Measurements from ENCODE around the gene PSMA6. TPM values are rescaled to one million over a fixed set of nuclear protein-coding genes. Genes with fewer than 3 reads are reported as not detected.

The PSMA6 gene
- total RNA-seq, 1 experiment from 2014 or later = 297 TPM

DNA sequence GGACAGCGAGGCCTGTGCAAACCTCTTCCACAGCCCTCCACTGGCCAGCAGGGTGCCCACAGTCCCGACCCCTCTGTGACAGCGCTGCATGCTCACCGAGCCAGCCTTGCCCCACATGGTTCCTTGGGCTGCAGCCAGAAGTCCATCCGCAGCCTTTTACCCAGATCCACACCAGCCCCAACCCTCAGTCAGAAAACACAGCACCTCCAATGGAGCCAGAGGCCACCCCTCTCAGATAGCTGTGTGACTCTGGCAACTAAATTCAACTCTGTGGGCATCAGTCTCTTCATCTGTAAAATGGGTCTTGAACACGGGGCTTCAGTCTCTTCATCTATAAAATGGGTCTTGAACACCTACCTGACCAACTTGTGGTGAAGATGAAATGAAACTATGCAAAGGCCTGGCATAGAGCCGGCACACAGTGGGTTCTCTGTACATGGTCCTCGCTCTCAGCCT is 74.4 kb downstream of the PSMA6 start:
- peaks cover 41% of the 10 kb centered on the region for H3K4me1 Mint-ChIP-seq (ENCODE audit: low read depth, unreplicated experiment)

DNA sequence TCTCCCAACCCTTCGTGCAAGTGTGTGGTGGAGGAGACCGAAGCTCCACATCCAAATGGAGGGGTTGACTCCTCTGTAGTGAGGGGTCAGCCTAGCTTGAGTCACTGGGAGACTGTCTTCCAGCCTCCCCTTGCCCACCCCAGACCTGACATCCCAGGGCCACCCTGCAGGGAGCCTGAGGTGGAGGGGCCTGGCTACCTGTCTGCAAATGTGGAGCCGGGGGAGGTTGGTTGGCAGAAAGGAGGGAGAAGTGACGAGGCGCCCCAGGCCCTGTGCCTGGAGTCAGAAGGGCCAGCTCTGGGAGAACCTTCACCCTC is 74.8 kb downstream of the PSMA6 start:
- no peak for DNase-seq
- CTCF ChIA-PET = interaction anchor here (0.6 kb wide), 1 partner anchor 33 kb away, joined by 6 read pairs; no protein-coding TSS in a partner anchor
- intact Hi-C loops (cut with micrococcal nuclease; ENCODE audit: unreplicated experiment) = loop anchor here (5.0 kb wide), 1 partner anchor 35 kb away; no protein-coding TSS in a partner anchor
- Mint-ChIP-seq H3K36me3 (ENCODE audit: insufficient read depth, unreplicated experiment) (no peaks in the 10 kb centered on the region), H3K4me3 (ENCODE audit: low read depth, unreplicated experiment) (no peak overlapping the region), H3K27me3 (ENCODE audit: unreplicated experiment) (no peaks in the 10 kb centered on the region), H3K27ac (ENCODE audit: unreplicated experiment) (no peak overlapping the region), H3K4me1 (ENCODE audit: low read depth, unreplicated experiment) (peaks cover 41% of the 10 kb centered on the region), H3K9me3 (ENCODE audit: low read depth, unreplicated experiment) (peaks cover 3% of the 10 kb centered on the region)
- TF ChIP-seq, protein P1, sequence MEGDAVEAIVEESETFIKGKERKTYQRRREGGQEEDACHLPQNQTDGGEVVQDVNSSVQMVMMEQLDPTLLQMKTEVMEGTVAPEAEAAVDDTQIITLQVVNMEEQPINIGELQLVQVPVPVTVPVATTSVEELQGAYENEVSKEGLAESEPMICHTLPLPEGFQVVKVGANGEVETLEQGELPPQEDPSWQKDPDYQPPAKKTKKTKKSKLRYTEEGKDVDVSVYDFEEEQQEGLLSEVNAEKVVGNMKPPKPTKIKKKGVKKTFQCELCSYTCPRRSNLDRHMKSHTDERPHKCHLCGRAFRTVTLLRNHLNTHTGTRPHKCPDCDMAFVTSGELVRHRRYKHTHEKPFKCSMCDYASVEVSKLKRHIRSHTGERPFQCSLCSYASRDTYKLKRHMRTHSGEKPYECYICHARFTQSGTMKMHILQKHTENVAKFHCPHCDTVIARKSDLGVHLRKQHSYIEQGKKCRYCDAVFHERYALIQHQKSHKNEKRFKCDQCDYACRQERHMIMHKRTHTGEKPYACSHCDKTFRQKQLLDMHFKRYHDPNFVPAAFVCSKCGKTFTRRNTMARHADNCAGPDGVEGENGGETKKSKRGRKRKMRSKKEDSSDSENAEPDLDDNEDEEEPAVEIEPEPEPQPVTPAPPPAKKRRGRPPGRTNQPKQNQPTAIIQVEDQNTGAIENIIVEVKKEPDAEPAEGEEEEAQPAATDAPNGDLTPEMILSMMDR (IDR thresholded peaks at IDR 0.05; ENCODE audit: unreplicated experiment) = no peak
- BruUV-seq (replicated peaks) = no TSS peak

More for the DNA sequence above, 74.4 kb downstream of the PSMA6 start:
- DNase-seq = no peak
- intact Hi-C loops (cut with micrococcal nuclease; ENCODE audit: unreplicated experiment) = loop anchor here (5.0 kb wide), 1 partner anchor 34 kb away; no protein-coding TSS in a partner anchor
- Mint-ChIP-seq H3K4me3 (ENCODE audit: low read depth, unreplicated experiment) (no peak overlapping the region), H3K27ac (ENCODE audit: unreplicated experiment) (no peak overlapping the region), H3K27me3 (ENCODE audit: unreplicated experiment) (no peaks in the 10 kb centered on the region), H3K36me3 (ENCODE audit: insufficient read depth, unreplicated experiment) (no peaks in the 10 kb centered on the region), H3K9me3 (ENCODE audit: low read depth, unreplicated experiment) (peaks cover 3% of the 10 kb centered on the region)
- TF ChIP-seq, protein P1 (IDR thresholded peaks at IDR 0.05; ENCODE audit: unreplicated experiment) = no peak
- no TSS peak for BruUV-seq (replicated peaks)
- CTCF ChIA-PET = no interaction called here

Other genes starting within 250 kb of the PSMA6 start
- 37.9 and 48.4 TPM in 2 replicates for gene FAM177A1, start 246.1 kb upstream of the PSMA6 start, total RNA-seq (2022)
- 11.3 and 15.8 TPM in 2 replicates for gene PPP2R3C, start 170.4 kb upstream of the PSMA6 start, total RNA-seq (2022)
- gene PRORP, start 169.8 kb upstream of the PSMA6 start, total RNA-seq (2022) = 22.5 and 25.2 TPM in 2 replicates
- gene NFKBIA, start 112.4 kb downstream of the PSMA6 start, total RNA-seq (2022) = 111 TPM in 2 replicates
- gene INSM2, start 241.8 kb downstream of the PSMA6 start, total RNA-seq (2022) = not detected in 2 replicates

Measured in Calu3 (cell line).